Measurements from ENCODE around the gene C11orf21. TPM values are rescaled to one million over a fixed set of nuclear protein-coding genes. Genes with fewer than 3 reads are reported as not detected.
A peak's percentile ranks its signal among the peaks of the same experiment; 100 is the strongest.

Gene C11orf21
- total RNA-seq, 1 donor from 2014 or later = 1.0 TPM

- no peak for DNase-seq (ENCODE audit: low spot score)
Observed at GRCh38 chr11:2321311-2321683, 19.6 kb upstream of the C11orf21 start.

- peak; percentile 84 for DNase-seq (ENCODE audit: low spot score)
Observed at GRCh38 chr11:2320568-2321310, 19.0 kb upstream of the C11orf21 start.

GRCh38 chr11:2319791-2320472 lies 18.2 kb upstream of the C11orf21 start:
- peak; percentile 37 for DNase-seq (ENCODE audit: low spot score)

GRCh38 chr11:2318707-2319106 lies 17.0 kb upstream of the C11orf21 start:
- DNase-seq (ENCODE audit: low spot score) = peak; percentile 47

- DNase-seq (ENCODE audit: low spot score) = peak; percentile 57
Observed at GRCh38 chr11:2318123-2318522, 16.4 kb upstream of the C11orf21 start.

GRCh38 chr11:2317354-2318050 lies 15.8 kb upstream of the C11orf21 start:
- peak; percentile 83 for DNase-seq (ENCODE audit: low spot score)

GRCh38 chr11:2316963-2317244 lies 15.2 kb upstream of the C11orf21 start:
- DNase-seq (ENCODE audit: low spot score) = peak; percentile 51

GRCh38 chr11:2316169-2316962 lies 14.6 kb upstream of the C11orf21 start:
- peak; percentile 88 for DNase-seq (ENCODE audit: low spot score)

GRCh38 chr11:2315395-2316168 lies 13.9 kb upstream of the C11orf21 start:
- peak; percentile 69 for DNase-seq (ENCODE audit: low spot score)

GRCh38 chr11:2314525-2315394 lies 13.0 kb upstream of the C11orf21 start:
- DNase-seq (ENCODE audit: low spot score) = peak; percentile 91

- peak; percentile 81 for DNase-seq (ENCODE audit: low spot score)
Observed at GRCh38 chr11:2314136-2314524, 12.4 kb upstream of the C11orf21 start.

GRCh38 chr11:2313051-2313951 lies 11.6 kb upstream of the C11orf21 start:
- peak; percentile 82 for DNase-seq (ENCODE audit: low spot score)

- peak; percentile 43 for DNase-seq (ENCODE audit: low spot score)
Observed at GRCh38 chr11:2312232-2313042, 10.7 kb upstream of the C11orf21 start.

GRCh38 chr11:2311353-2312133 lies 9.8 kb upstream of the C11orf21 start:
- DNase-seq (ENCODE audit: low spot score) = no peak

GRCh38 chr11:2310786-2311352 lies 9.2 kb upstream of the C11orf21 start:
- no peak for DNase-seq (ENCODE audit: low spot score)

GRCh38 chr11:2310073-2310785 lies 8.5 kb upstream of the C11orf21 start:
- DNase-seq (ENCODE audit: low spot score) = no peak

Data from mesenteric fat pad (tissue), 1 donor.